Measurements from ENCODE around the gene KIF26B. TPM values are rescaled to one million over a fixed set of nuclear protein-coding genes. Genes with fewer than 3 reads are reported as not detected.

KIF26B gene
- total RNA-seq, 1 donor from 2014 or later: 5.1 TPM

DNA sequence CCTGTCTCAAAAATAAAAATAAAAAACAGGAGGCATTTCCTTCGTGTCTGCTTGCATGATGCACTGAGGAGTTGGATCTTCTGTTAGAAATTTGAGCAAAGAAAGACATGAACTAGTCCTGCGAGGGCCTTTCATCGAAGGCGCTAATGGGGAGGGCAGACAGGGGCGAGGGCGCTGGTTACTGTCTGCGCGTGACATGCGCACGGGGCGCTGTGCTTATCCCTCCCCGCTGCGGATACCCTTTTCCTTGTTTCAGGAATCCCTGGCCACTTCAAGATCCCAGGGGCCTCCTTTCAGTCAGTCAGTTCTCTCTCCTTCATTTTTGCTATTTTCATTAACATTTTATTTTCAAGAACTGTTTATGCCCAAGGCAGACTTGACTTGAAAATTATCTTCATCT, 545.8 kb downstream of the KIF26B start:
- no peak for DNase-seq (ENCODE audit: low spot score, unreplicated experiment)
- no peaks in the 10 kb centered on the region for H3K9me3 Mint-ChIP-seq (ENCODE audit: low read depth)
- no peaks in the 10 kb centered on the region for H3K4me1 Mint-ChIP-seq (ENCODE audit: low read depth)
- H3K27me3 Mint-ChIP-seq: no peaks in the 10 kb centered on the region
- no peak overlapping the region for H3K27ac Mint-ChIP-seq
- TF ChIP-seq CTCF (IDR thresholded peaks at IDR 0.05; ENCODE audit: unreplicated experiment): no peak
- H3K36me3 Mint-ChIP-seq (ENCODE audit: insufficient read depth): peaks cover 5% of the 10 kb centered on the region
- no peak overlapping the region for H3K4me3 Mint-ChIP-seq (ENCODE audit: low read depth)

DNA sequence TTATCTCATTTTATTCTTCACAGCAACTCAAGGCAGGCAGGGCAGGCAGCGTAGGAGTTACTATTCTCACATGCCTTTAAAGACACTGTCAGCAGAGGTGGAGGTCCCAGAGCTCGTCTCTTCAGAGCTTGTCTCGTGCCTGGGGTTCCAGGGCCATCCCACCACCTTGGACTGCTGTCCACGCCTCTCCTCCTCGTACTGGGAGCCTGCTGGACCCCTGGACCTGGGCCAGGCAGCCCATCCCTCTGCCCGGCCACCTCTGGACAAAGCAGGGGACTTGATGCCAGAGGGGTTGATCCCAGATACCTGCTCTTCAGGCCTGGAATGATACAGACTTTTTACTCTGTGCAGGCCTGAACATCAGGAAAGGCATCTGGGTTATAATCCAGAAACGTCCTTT, 546.8 kb downstream of the KIF26B start:
- Mint-ChIP-seq H3K36me3 (ENCODE audit: insufficient read depth) (peaks cover 5% of the 10 kb centered on the region), H3K4me3 (ENCODE audit: low read depth) (no peak overlapping the region), H3K9me3 (ENCODE audit: low read depth) (no peaks in the 10 kb centered on the region), H3K27ac (no peak overlapping the region), H3K4me1 (ENCODE audit: low read depth) (no peaks in the 10 kb centered on the region), H3K27me3 (no peaks in the 10 kb centered on the region)
- no peak for TF ChIP-seq CTCF (IDR thresholded peaks at IDR 0.05; ENCODE audit: unreplicated experiment)
- no peak for DNase-seq (ENCODE audit: low spot score, unreplicated experiment)

- no peaks in the 10 kb centered on the region for H3K9me3 Mint-ChIP-seq (ENCODE audit: low read depth)
- H3K4me1 Mint-ChIP-seq (ENCODE audit: low read depth): no peaks in the 10 kb centered on the region
- no peaks in the 10 kb centered on the region for H3K27me3 Mint-ChIP-seq
- no peak overlapping the region for H3K27ac Mint-ChIP-seq
- TF ChIP-seq CTCF (IDR thresholded peaks at IDR 0.05; ENCODE audit: unreplicated experiment): no peak
- DNase-seq (ENCODE audit: low spot score, unreplicated experiment): no peak
- no peak overlapping the region for H3K4me3 Mint-ChIP-seq (ENCODE audit: low read depth)
- peaks cover 5% of the 10 kb centered on the region for H3K36me3 Mint-ChIP-seq (ENCODE audit: insufficient read depth)
These were observed 547.6 kb downstream of the KIF26B start for GRCh38 chr1:245702346-245702745.

- H3K4me1 Mint-ChIP-seq (ENCODE audit: low read depth): no peaks in the 10 kb centered on the region
- H3K36me3 Mint-ChIP-seq (ENCODE audit: insufficient read depth): peaks cover 5% of the 10 kb centered on the region
- no peak overlapping the region for H3K4me3 Mint-ChIP-seq (ENCODE audit: low read depth)
- H3K27ac Mint-ChIP-seq: no peak overlapping the region
- H3K9me3 Mint-ChIP-seq (ENCODE audit: low read depth): no peaks in the 10 kb centered on the region
- DNase-seq (ENCODE audit: low spot score, unreplicated experiment): no peak
- no peaks in the 10 kb centered on the region for H3K27me3 Mint-ChIP-seq
- no peak for TF ChIP-seq CTCF (IDR thresholded peaks at IDR 0.05; ENCODE audit: unreplicated experiment)
These were observed 549.6 kb downstream of the KIF26B start for GRCh38 chr1:245704341-245704740.

DNA sequence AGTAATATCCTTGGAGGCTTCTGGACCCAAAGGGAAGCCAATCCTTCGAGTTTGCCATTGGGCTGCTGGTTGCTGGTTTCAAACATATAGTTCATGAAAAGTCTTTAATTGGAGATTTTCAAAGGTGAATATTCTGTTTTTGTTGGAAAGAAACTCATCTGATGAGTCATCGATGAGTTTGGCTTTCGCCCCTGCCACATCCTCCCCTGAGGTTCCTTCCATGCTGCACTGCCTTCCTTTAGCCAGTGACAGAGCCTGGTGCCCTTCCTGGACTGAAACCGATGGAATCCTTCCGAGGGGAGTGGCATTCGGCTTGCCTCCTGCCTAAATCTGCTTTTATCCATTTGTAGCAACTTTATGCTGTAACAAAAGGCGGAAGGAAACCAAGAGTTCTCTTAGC, 550.0 kb downstream of the KIF26B start:
- H3K4me3 Mint-ChIP-seq (ENCODE audit: low read depth): no peak overlapping the region
- no peak overlapping the region for H3K27ac Mint-ChIP-seq
- no peak for DNase-seq (ENCODE audit: low spot score, unreplicated experiment)
- no peak for TF ChIP-seq CTCF (IDR thresholded peaks at IDR 0.05; ENCODE audit: unreplicated experiment)
- H3K4me1 Mint-ChIP-seq (ENCODE audit: low read depth): no peaks in the 10 kb centered on the region
- no peaks in the 10 kb centered on the region for H3K9me3 Mint-ChIP-seq (ENCODE audit: low read depth)
- H3K36me3 Mint-ChIP-seq (ENCODE audit: insufficient read depth): peaks cover 5% of the 10 kb centered on the region
- H3K27me3 Mint-ChIP-seq: no peaks in the 10 kb centered on the region

All from progenitor cell of endocrine pancreas (in vitro differentiated cells).